ENCODE data around the gene P3H4.
"Not testable (repeated sequence)": the region's sequence is repeated elsewhere in the genome, so short reads cannot be mapped to it uniquely, and the experiment has no call there.

P3H4 gene, protein sequence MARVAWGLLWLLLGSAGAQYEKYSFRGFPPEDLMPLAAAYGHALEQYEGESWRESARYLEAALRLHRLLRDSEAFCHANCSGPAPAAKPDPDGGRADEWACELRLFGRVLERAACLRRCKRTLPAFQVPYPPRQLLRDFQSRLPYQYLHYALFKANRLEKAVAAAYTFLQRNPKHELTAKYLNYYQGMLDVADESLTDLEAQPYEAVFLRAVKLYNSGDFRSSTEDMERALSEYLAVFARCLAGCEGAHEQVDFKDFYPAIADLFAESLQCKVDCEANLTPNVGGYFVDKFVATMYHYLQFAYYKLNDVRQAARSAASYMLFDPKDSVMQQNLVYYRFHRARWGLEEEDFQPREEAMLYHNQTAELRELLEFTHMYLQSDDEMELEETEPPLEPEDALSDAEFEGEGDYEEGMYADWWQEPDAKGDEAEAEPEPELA

DNA sequence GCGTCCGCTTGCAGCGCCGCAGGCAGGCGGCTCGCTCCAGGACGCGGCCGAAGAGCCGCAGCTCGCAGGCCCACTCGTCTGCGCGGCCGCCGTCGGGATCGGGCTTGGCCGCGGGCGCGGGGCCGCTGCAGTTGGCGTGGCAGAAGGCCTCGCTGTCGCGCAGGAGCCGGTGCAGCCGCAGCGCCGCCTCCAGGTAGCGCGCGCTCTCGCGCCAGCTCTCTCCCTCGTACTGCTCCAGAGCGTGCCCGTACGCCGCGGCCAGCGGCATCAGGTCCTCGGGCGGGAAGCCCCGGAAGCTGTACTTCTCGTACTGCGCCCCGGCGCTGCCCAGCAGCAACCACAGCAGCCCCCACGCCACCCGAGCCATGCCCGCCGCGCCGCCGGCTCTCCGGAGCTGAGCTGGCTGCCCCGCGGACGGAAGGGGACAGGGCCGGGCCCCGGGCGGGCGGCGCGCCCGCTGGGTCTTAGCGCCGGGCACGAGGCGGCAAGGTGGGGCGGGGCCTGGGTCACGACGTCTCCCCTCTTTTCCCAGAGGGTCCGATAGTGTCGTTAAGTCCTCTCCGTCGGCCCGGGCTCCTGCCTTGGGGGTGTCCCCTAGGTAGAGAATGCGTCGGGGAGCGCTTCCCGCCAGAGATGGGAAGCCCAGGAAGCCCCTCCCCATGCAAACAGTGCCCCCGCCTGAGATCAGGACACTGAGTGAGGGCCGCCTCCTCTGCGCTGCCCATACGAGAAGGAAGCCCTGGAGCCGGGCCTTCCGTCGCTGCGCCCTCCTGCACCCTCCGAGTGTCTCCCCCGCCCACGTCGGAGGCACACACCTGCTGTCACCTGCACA lies at the start of gene P3H4:
TSS of gene P3H4 (minus strand) at position 401 of the 832 bp plus-strand sequence. CDS start at position 367, 34 bp downstream.
- peak; percentile 69 for DNase-seq

DNA sequence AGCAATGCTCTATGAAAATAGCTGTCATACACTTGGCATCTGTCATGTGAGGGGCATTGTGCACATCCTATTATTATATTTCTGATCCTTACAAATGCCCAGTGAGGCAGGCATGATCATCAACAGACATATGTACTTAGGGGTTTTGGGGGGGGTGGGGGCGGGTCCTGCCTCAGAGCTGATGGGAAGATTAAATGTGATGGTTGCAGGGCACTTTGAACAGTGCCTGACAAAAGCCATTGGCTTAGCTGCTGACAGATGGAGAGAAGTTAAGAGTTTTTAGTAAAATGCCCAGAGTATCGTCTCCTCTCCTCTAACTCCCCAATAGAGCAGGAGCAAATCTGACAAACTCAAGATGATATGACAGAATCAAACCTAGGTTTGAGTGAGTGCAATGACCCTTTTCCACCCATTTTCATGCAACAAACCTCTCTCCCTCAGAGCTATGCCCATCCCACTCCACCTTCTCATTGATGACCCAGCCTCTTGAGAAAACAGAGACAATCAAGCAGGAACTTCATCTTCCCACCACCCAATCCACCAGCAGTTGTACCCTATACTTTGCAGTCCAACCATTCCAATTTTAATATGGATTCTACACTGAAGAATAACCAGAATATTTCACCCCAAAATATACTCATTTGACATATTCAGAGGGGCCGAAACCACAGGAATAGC lies 48.6 kb upstream of the P3H4 start:
- DNase-seq, result no peak

DNA sequence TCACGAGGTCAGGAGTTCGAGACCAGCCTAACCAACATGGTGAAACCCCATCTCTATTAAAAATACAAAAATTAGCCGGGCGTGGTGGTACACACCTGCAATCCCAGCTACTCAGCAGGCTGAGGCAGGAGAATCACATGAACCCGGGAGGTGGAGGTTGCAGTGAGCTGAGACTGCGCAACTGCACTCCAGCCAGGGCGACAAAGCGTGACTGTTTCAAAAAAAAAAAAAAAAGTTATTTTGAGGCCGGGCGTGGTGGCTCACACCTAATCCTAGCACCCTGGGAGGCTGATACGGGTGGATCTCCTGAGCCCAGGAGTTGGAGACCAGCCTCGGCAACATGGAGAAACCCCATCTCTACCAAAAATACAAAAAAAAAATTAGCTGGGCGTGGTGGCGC lies 39.6 kb upstream of the P3H4 start:
- DNase-seq, result not testable (repeated sequence)

DNA sequence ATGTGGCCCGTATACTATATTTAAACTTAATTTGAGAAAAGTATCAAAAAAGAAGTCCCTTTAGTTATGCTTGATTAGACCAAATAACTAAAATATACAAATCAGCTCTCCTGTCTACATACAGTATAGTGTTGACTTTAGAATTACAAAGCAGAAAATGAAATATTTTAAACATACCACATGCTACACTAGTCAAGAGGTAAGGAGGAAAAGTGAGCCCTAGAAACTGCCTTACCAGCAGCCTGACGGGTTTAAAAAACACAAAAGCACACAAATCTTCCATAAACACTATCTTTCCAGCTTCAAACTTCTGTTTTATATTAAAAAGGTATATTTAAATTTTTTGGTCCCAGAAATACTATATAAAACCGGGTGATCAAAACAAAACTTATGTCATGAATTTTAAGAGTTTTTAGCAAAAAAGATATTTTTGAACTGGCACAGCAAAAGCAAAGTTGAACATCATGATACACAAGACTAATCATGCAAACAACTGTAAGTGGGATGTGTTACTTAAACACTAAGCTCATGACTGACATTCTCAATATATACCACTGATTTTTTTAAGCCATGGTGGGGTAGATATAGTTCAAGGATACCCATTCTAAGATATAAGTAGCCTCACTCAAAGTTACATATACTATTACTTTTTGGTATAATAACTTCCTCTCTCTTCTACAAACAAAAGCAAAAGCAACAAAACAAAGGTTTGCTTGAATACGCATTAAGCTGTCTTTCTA lies 37.7 kb upstream of the P3H4 start:
- no peak for DNase-seq

DNA sequence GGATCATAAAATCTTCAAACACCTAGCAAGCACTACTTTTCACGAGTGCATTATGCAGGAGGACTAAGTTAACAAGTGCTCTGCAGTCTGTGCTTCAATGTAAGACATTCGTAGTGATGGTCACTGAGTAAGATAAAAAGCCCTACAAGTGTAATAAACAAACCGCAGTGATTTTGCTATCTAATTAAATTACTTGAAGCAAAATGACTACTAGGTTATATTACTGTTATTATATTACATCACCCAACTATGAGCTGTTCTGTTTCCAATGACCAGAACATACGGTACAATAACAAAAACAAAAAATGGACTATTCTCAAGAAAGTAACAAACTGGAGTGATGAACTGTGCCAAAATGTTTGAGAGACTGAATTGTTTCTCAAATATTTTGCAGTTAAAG lies 37.0 kb upstream of the P3H4 start:
- no peak for DNase-seq

DNA sequence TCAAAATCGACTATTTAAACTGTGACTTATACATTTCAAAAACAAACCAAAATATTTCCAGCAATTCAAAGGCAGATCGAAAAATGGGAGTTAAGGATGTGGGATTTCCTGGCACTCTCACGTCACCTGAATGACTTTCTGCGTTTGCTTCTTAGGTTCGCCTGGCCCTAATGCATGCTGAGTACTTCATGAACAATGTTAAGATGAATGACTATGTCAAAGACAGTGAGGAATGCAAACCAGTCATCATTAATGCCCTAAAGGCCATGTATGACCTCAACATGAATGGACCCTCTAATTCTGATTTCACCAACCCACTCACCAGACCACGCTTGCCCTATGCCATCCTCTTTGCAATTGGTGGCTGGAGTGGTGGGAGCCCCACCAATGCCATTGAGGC lies 33.2 kb upstream of the P3H4 start:
- no peak for DNase-seq

DNA sequence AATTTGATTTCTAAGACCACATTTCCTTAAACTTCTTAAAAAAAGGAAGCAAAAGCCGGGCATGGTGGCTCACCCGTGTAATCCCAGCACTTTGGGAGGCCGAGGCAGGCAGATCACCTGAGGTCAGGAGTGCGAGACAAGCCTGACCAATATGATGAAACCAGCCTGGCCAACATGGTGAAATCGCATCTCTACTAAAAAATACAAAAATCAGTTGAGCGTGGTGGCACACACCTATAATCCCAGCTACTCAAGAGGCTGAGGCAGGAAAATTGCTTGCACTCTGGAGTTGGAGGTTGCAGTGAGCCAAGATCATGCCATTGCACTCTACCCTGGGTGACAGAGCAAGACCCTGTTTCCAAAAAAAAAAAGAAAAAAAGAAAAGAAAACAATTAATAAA lies 29.0 kb upstream of the P3H4 start:
- not testable (repeated sequence) for DNase-seq

DNA sequence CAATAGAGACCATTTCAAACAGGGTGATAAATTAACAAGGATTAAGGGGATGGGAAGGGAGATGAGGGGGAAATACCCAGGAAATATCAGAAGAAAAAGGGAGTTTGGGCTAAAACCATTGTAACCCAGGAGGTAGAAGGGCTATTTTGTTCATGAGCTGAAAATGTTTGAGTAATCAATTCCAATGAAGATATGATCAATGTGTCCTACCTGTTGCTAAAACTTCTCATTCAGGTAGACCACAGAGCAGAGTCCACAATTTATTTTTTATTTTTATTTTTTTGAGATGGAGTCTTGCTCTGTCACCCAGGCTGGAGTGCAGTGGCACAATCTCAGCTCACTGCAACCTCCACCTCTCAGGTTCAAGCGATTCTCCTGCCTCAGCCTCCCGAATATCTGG lies 27.7 kb upstream of the P3H4 start:
- DNase-seq, result not testable (repeated sequence)

DNA sequence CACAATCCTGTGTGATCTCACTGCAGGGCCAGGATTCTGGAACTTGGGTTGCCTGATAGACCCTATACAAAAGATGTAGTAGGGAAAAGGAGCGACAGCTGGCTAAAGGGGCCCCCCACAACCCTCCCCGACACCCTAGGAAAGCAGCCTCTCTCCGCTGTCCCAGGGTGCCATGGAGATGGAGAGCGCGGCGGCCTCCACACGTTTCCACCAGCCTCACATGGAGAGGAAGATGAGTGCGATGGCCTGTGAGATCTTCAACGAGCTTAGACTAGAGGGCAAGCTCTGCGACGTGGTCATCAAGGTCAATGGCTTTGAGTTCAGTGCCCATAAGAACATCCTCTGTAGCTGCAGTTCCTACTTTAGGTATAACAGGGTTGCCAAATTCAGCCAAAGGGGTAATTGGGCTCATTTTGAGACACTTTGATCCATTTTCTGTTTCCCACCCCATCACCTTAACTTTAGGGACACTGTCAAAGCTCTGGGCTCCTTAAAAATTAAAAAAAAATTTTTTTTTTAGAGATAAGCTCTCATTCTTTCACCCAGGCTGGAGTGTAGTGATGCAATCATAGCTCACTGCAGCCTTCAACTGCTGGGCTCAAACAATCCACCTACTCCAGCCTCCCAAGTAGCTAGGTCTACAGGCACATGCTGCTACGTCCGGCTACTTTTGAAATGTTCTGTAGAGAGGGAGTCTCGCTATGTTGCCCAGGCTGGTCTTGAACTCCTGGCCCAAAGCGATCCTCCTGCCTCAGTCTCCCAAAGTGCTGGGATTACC lies 26.2 kb upstream of the P3H4 start, which contains the start of gene KLHL10:
TSS of gene KLHL10 (plus strand) at position 65 of the 778 bp plus-strand sequence. CDS start at position 173, 108 bp downstream.
- DNase-seq, result no peak

DNA sequence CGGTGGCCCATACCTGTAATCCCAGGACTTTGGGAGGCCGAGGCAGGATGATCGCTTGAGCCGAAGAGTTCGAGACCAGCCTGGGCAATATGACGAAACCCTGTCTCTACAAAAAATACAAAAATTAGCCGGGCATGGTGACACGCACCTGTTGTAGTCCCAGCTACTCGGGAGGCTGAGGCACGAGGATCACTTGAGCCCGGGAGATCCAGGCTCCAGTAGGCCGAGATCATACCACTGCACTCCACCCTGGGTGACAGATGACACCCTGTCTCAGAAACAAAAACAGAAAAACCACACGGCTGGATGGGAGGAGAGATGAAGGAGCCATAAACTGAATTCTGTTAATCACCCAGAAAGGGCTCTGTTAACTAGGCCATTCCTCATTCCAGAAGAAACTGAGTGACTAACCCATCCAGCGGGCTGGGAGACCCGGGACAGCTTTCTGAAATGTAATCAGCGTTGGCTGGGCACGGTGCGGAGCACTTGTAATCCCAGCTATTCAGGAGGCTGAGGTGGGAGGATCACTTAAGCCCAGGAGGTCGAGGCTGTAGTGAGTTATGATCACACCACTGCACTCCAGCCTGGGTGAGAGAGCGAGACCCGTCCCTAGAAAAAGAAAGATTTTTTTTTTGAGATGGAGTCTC lies 24.9 kb upstream of the P3H4 start:
- DNase-seq, result no peak

DNA sequence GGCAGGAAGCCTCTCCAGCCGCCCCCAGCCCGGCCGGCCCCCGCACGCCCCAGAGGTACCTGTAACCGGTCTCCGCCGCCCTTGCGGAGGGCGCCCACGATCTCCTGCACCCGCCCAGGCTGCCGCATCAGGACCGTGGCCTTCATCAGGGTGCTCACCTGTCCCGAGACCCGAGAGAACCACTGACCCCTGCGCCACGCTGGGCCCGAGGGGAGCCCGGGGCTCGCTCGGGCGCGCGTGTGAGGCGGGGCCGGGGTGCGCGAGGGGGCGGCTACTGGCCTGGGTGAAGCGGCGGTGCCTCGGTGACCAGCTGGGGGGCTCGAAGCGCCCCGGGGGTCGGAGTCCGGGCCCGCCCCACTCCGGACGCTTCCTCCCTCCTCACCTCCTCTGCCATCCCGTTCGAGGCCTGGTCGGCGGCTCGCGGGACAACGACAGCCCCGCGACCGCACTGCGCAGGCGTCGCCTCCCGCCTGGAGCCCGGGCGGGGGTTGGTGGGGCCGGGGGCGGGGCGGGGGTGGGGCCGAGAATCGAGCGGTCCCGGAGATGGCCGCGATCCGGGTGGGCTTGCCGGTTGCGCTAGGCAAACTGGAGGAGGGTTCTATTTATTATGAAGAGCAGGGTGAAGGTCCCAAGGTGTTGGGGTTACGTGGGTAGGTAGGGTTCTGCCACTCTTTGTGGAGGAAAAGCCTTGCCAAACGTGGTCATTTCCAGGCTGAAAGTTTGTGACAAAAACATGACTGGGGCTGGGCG lies 24.2 kb upstream of the P3H4 start, which contains the start of gene NT5C3B:
TSS of gene NT5C3B (minus strand) at position 433 of the 750 bp plus-strand sequence. CDS start at position 394, 39 bp downstream.
- peak; percentile 47 for DNase-seq

DNA sequence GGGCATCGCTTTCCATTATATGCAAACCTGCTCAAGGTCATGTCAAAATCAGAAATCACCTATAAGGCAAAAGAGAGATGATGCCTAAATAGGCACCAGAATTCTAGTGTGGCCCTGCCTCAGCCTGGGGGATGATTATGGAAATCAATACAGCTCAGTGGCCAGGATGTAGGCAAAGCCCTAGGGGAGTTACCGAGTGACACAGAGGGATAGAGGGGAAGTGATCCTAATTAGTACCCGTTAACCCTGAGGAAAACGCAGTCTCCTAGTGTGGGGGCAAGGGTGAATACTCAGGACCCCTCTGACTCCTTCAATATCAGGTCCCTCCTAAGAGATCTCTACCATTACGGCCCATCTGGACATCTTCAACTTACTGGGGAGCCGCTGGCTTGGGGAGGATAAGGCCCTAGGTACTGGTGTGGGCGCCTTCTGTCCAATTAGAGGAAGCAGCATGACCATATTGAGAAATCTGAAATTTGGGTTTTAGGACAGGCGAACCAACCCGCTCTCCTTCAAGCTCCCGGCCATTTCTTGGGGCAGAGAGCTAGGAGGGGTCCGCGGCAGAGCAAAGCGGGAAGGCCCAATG lies 23.6 kb upstream of the P3H4 start:
- DNase-seq, result no peak

DNA sequence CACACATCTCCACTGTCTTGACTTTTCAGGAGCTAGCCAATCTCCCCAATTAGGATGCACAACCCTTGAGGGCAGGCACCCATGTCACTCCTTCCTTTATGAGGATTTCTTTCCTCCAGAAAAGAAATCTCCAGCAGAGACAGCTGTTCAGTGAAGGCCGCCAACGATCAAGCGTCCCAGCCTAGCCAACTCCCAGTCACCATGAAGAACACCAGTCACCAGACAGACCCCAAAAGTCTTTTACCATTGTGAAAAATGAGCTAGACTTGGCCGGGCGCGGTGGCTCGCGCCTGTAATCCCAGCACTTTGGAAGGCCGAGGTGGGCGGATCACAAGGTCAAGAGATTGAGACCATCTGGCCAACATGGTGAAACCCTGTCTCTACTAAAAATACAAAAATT lies 18.2 kb upstream of the P3H4 start:
- DNase-seq, result not testable (repeated sequence)

DNA sequence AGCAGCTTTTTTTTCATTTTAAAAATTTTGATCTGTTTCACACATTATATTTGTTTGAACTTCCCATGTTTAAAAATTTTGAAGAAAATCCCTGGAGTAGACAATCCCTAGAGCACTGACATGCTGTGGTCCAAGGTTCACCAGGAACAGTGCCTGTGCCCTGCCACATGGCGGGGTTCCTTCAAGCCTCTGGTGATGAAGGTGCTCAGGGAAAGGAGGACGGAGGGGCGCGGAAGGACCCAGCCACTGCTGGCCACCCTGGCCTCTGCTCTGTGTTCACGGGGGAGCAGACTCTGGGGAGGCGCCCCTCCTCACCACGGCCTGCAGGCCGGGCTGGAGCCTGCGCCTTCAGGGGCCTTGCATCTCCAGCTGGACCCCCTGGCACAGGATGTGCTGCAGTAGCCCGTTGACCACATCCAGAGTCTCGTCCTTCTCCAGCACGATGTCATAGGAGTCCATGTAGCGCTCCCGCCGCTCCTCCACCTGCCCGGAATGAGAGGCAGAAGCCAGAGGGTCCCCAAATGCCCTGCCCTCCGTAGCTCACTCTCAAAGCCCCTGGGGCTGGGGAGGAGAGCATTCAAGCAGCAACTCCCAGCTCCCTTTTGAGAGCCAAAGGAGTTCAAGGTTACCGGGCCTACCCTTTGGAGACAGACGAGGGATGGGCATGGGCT lies 13.6 kb upstream of the P3H4 start:
- DNase-seq, result no peak

DNA sequence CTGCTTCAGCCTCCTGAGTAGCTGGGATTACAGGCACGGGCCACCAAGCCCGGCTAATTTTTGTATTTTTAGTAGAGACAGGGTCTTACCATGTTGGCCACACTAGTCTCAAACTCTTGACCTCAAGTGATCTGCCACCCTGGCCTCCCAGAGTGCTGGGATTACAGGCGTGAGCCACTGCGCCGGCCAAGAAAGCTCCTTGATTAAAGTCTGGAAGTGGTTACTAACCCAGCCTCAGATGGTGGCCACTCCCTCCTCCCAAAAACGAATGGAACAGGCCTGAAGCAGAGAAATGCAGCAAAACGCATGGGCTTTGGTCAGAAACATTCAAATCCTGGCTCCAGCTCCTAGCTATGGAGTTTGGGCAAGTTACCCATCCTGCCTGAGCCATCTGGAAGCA lies 12.3 kb upstream of the P3H4 start:
- no peak for DNase-seq

DNA sequence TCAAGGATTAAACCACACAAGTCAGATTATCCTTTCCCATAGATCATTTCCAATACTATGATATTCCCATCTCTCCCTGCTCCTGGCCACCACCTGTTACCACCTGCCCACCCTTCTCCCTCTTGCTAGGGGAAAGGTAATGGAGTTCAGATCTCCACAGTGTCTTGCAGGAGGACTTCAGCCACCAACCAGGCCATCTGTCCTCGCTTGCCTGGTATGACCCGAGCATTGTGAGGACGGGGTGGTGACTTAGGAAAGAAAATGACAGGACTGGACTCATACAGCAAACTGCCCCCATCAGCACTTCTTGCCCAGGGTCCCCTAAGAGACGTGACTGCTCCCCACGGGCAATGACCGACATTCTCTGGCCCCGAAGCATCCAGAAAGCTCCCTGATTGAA lies 11.8 kb upstream of the P3H4 start:
- no peak for DNase-seq

DNA sequence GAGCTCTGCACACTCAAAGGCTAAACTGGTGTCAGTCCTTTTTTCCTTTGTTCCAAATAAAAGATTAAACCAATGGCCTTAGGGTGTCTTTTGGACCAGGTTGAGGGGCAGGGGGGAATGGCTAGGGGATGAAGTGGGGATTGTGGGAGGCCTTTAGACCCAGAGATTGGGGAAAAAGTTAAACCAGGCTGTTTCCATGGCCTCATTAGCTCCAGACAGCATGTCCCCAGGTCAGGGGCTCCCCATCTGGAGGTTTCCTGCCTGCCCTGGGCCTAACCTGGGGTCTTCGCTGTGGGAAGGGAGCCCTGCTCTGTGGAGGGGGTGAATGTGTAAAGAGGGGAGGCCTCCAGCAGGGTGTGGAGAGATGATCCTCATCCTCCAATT lies 11.4 kb upstream of the P3H4 start:
- no peak for DNase-seq

DNA sequence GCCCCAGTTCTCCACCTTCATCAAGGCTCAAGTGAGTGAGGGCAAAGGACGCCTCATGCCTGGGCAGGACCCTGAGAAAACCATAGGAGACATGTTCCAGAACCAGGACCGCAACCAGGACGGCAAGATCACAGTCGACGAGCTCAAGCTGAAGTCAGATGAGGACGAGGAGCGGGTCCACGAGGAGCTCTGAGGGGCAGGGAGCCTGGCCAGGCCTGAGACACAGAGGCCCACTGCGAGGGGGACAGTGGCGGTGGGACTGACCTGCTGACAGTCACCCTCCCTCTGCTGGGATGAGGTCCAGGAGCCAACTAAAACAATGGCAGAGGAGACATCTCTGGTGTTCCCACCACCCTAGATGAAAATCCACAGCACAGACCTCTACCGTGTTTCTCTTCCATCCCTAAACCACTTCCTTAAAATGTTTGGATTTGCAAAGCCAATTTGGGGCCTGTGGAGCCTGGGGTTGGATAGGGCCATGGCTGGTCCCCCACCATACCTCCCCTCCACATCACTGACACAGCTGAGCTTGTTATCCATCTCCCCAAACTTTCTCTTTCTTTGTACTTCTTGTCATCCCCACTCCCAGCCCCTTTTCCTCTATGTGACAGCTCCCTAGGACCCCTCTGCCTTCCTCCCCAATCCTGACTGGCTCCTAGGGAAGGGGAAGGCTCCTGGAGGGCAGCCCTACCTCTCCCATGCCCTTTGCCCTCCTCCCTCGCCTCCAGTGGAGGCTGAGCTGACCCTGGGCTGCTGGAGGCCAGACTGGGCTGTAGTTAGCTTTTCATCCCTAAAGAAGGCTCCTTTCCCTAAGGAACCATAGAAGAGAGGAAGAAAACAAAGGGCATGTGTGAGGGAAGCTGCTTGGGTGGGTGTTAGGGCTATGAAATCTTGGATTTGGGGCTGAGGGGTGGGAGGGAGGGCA lies 10.7 kb upstream of the P3H4 start:
- no peak for DNase-seq

Data from fibroblast of upper back skin (primary cell).